ENCODE measurements around the gene HLX. TPM values are rescaled to one million over a fixed set of nuclear protein-coding genes. Genes with fewer than 3 reads are reported as not detected.

The HLX gene
- total RNA-seq, 1 experiment from 2014 or later = 4.0 TPM

- Histone ChIP-seq H3K79me2 (ENCODE audit: low read length) (no peaks in the 10 kb centered on the region), H3K27ac (ENCODE audit: low read length) (no peak overlapping the region), H3K36me3 (ENCODE audit: low read depth, low read length) (no peaks in the 10 kb centered on the region), H3K9ac (ENCODE audit: low read length) (no peak overlapping the region), H3F3A (ENCODE audit: low read length, unreplicated experiment) (no peaks in the 10 kb centered on the region), H3K4me1 (ENCODE audit: insufficient read depth, low read length) (no peaks in the 10 kb centered on the region), H3K27me3 (ENCODE audit: low read length) (no peaks in the 10 kb centered on the region), H3K4me3 (ENCODE audit: low read length) (no peak overlapping the region), H3K4me2 (ENCODE audit: low read length) (no peak overlapping the region), H3K9me3 (ENCODE audit: low read length) (no peaks in the 10 kb centered on the region), H4K20me1 (ENCODE audit: low read length) (no peaks in the 10 kb centered on the region), H2AFZ (ENCODE audit: low read length) (no peak overlapping the region), H3K9me2 (replicated peaks; ENCODE audit: low read length) (0 out of 2 replicates have a peak, but pooled peaks cover 5% of the 10 kb centered on the region)
- DNase-seq (no peak), ATAC-seq (no peak)
- ChIA-PET CTCF (no interaction called here), POLR2A (ENCODE audit: unreplicated experiment) (no interaction called here)
- TF ChIP-seq EZH2phosphoT487 (IDR thresholded peaks at IDR 0.05; ENCODE audit: borderline replicate concordance, low read length) (no peak), EZH2 (IDR thresholded peaks at IDR 0.05; ENCODE audit: low read length, unreplicated experiment) (no peak), CTCF (conservative IDR thresholded peaks at IDR 0.05; ENCODE audit: low read depth, low read length) (no peak)
- intact Hi-C loops (cut with micrococcal nuclease) = no loop called here
- BruUV-seq (replicated peaks) = no TSS peak
These were observed 16.8 kb downstream of the HLX start for GRCh38 chr1:220896092-220896491.

- POLR2A ChIA-PET (ENCODE audit: unreplicated experiment) = no interaction called here
- no peaks in the 10 kb centered on the region for H3F3A ChIP-seq (ENCODE audit: low read length, unreplicated experiment)
- DNase-seq = no peak
- intact Hi-C loops (cut with micrococcal nuclease) = no loop called here
- no peaks in the 10 kb centered on the region for H3K79me2 ChIP-seq (ENCODE audit: low read length)
- no peak overlapping the region for H3K27ac ChIP-seq (ENCODE audit: low read length)
- BruUV-seq (replicated peaks) = no TSS peak
- peaks cover 4% of the 10 kb centered on the region for H3K4me1 ChIP-seq (ENCODE audit: insufficient read depth, low read length)
- H2AFZ ChIP-seq (ENCODE audit: low read length) = no peak overlapping the region
- H3K9ac ChIP-seq (ENCODE audit: low read length) = no peak overlapping the region
- no peaks in the 10 kb centered on the region for H3K9me3 ChIP-seq (ENCODE audit: low read length)
- no peaks in the 10 kb centered on the region for H4K20me1 ChIP-seq (ENCODE audit: low read length)
- CTCF ChIA-PET = interaction anchor here (0.5 kb wide), 1 partner anchor 534 kb away, joined by 3 read pairs; no protein-coding TSS in a partner anchor
- H3K36me3 ChIP-seq (ENCODE audit: low read depth, low read length) = no peaks in the 10 kb centered on the region
- no peak overlapping the region for H3K4me2 ChIP-seq (ENCODE audit: low read length)
- H3K27me3 ChIP-seq (ENCODE audit: low read length) = no peaks in the 10 kb centered on the region
- TF ChIP-seq EZH2 (IDR thresholded peaks at IDR 0.05; ENCODE audit: low read length, unreplicated experiment) (no peak), CTCF (conservative IDR thresholded peaks at IDR 0.05; ENCODE audit: low read depth, low read length) (no peak), EZH2phosphoT487 (IDR thresholded peaks at IDR 0.05; ENCODE audit: borderline replicate concordance, low read length) (no peak)
- no peak overlapping the region for H3K4me3 ChIP-seq (ENCODE audit: low read length)
- 0 out of 2 replicates have a peak, but pooled peaks cover 5% of the 10 kb centered on the region for H3K9me2 ChIP-seq (replicated peaks; ENCODE audit: low read length)
- ATAC-seq = no peak
These were observed 21.6 kb downstream of the HLX start for GRCh38 chr1:220900842-220901241.

GRCh38 chr1:220901881-220902280 lies 22.6 kb downstream of the HLX start:
- CTCF ChIA-PET = no interaction called here
- Histone ChIP-seq H3K9me3 (ENCODE audit: low read length) (no peaks in the 10 kb centered on the region), H3K9me2 (replicated peaks; ENCODE audit: low read length) (0 out of 2 replicates have a peak, but pooled peaks cover 5% of the 10 kb centered on the region), H3K36me3 (ENCODE audit: low read depth, low read length) (no peaks in the 10 kb centered on the region), H3K79me2 (ENCODE audit: low read length) (no peaks in the 10 kb centered on the region), H3K4me3 (ENCODE audit: low read length) (no peak overlapping the region), H2AFZ (ENCODE audit: low read length) (no peak overlapping the region), H3K27ac (ENCODE audit: low read length) (no peak overlapping the region), H4K20me1 (ENCODE audit: low read length) (no peaks in the 10 kb centered on the region), H3K9ac (ENCODE audit: low read length) (no peak overlapping the region), H3K27me3 (ENCODE audit: low read length) (no peaks in the 10 kb centered on the region), H3K4me2 (ENCODE audit: low read length) (no peak overlapping the region), H3F3A (ENCODE audit: low read length, unreplicated experiment) (peaks cover 6% of the 10 kb centered on the region), H3K4me1 (ENCODE audit: insufficient read depth, low read length) (peaks cover 14% of the 10 kb centered on the region)
- no peak for DNase-seq
- ATAC-seq = no peak
- TF ChIP-seq EZH2 (IDR thresholded peaks at IDR 0.05; ENCODE audit: low read length, unreplicated experiment) = no peak
- intact Hi-C loops (cut with micrococcal nuclease) = no loop called here
- no TSS peak for BruUV-seq (replicated peaks)
- POLR2A ChIA-PET (ENCODE audit: unreplicated experiment) = no interaction called here

All from PC-3 (cell line).